GM18951 (cell line): Measurements from ENCODE around the gene ERC1.
"Not testable (repeated sequence)": the region's sequence is repeated elsewhere in the genome, so short reads cannot be mapped to it uniquely, and the experiment has no call there.

Source experiments
- POLR2A ChIP-seq: IDR thresholded peaks from 4 replicates; pipeline ENCODE4 v1.6.1; 2011; ENCODE audit warnings: mild to moderate bottlenecking; ENCODE audit not compliant: insufficient read length, insufficient read depth; ENCODE audit errors: extremely low read depth
- in situ Hi-C: fragments of 300-500 bp; cut with MboI; formaldehyde crosslinking; loops from one replicate; pipeline ENCODE4 v1.12.0; 2022; ENCODE audit warnings: low sequenced_read_pairs, mixed read lengths, inconsistent platforms; ENCODE audit not compliant: unreplicated experiment

ERC1 gene

GRCh38 chr12:1355396-1355795, 364.4 kb downstream of the ERC1 start:
- TF ChIP-seq POLR2A: no peak
- in situ Hi-C loops: no loop called here

- in situ Hi-C loops: not testable (repeated sequence)
Measured at GRCh38 chr12:1355871-1356270, 364.8 kb downstream of the ERC1 start.

GRCh38 chr12:1356285-1356684, 365.3 kb downstream of the ERC1 start:
- in situ Hi-C loops: no loop called here
- no peak for TF ChIP-seq POLR2A

DNA sequence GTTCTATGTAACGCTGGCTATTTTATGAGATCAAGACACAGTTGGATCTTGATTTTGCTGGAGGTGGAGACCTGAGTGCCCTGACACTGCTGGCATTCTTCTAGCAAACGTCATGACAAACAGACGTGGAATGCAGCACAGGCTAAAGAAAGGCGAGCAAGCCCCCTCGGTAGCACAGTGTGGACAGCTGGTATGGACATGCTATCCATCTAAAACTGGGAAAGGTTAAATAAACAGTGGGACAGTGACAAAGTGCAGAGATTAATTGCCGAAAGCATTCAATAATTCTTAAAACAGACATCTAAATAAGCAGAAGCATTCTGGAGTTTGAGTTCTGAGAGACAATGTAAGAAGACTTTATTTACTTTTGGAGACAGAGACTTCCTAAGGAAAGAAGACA, 366.1 kb downstream of the ERC1 start:
- no peak for TF ChIP-seq POLR2A
- in situ Hi-C loops: no loop called here

GRCh38 chr12:1357711-1358110, 366.7 kb downstream of the ERC1 start:
- TF ChIP-seq POLR2A: no peak
- in situ Hi-C loops: no loop called here

GRCh38 chr12:1360441-1361210, 369.6 kb downstream of the ERC1 start:
- in situ Hi-C loops: no loop called here
- no peak for TF ChIP-seq POLR2A

DNA sequence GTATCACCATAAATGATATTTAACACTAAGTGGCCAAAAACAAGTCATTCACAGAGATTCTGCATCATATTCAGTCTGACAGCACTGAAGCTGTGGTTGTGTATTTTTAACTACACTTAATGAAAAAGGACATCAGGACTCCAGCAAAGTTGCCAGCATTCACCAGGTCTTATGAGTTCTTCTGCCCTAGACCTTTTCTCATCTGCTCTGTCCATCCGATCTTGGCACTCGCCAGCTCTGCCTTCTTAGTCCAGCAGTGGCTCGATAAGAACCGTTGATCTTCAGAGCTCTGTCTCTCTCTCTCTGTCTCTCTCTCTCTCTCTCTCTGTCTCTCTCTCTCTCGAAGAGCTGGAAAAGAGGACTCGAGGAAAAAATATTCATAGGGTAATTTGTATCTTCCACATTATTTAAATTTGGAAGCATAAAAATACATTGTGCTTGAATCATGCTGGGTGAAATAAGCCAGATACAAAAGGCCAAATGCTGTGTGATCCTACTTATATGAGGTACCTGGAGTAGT, 371.2 kb downstream of the ERC1 start:
- TF ChIP-seq POLR2A: no peak

DNA sequence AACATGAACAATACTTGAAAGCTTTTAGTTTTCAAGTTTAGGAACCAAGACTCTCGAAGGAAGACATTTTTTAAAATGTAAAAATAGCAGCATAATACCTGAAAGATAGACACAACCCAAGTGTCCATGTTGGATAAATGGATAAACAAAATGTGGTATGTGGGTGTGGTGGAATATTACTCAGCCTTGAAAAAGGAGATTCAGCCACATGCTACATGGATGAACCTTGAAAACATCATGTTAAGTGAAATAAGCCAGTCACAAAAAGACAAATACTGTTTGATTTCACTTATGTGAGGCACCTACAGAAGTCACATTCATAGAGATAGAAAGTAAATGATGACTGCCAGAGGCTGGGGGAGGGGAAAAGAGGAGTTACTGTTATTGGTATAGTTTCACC, 374.7 kb downstream of the ERC1 start:
- in situ Hi-C loops: no loop called here
- TF ChIP-seq POLR2A: no peak

More for the DNA sequence above, 371.2 kb downstream of the ERC1 start:
- in situ Hi-C loops: no loop called here

GRCh38 chr12:1367331-1368291, 376.6 kb downstream of the ERC1 start:
- in situ Hi-C loops: no loop called here
- TF ChIP-seq POLR2A: no peak

DNA sequence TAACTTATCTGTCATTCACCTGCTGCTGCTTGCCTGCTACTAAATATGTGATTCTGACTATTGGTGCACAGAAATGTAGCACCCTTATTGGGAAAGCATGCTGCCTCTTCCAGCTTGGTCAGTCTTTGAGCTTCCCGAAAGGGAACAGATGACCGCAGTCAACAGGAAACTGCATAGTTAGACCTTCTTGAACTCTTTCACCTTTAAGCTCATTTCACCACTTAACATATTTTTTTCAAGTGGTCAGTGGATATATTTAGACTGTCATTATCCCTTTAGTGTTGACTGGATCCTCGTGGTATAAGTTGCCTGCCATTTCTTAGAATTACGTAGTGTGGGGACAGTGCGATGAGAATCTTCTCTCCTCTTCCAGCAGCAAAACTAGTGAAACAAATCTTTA, 378.4 kb downstream of the ERC1 start:
- in situ Hi-C loops: no loop called here
- TF ChIP-seq POLR2A: no peak

GRCh38 chr12:1369938-1370500, 379.0 kb downstream of the ERC1 start:
- in situ Hi-C loops: no loop called here
- TF ChIP-seq POLR2A: no peak

DNA sequence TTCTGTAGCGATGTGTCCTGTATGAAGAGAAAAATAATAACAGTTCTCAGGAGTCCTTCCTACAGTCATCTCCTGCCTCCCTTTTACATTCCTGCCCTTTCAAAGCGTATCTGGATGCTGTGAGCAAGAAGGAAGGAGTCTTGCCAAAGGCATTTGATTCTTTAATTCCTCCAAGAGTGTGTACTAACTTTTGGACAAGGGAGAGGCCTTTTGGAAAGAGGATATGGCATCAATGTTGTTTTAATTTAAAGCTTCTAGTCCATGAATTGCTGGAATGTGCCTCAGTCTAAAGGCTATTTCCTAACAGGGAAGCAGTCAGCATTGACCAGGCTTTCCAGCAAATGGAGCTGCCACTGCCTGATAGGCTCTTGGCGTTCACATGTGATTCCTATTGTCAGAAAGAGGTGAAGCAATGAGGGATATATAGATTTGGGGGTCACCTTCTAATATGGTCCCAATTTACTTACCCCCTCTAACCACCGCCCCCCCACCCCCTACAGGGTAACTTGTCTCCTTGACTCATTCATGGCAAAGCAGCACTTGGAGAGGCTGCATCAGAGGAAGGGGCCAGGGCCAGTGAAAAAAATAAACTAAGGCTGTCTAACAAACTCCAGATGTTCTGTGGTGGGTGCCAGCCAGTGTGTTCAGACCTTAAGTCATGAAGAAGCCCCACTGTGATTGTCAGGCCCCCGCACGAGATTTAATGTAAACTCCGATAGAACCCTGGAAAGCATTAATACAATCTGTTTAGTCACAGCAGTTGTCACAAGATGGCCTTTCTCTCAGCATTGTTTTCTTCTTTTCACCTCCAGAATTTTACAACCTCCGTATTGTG, 383.1 kb downstream of the ERC1 start:
- TF ChIP-seq POLR2A: no peak
- in situ Hi-C loops: no loop called here

GRCh38 chr12:1375323-1375722, 384.3 kb downstream of the ERC1 start:
- TF ChIP-seq POLR2A: no peak
- in situ Hi-C loops: no loop called here

DNA sequence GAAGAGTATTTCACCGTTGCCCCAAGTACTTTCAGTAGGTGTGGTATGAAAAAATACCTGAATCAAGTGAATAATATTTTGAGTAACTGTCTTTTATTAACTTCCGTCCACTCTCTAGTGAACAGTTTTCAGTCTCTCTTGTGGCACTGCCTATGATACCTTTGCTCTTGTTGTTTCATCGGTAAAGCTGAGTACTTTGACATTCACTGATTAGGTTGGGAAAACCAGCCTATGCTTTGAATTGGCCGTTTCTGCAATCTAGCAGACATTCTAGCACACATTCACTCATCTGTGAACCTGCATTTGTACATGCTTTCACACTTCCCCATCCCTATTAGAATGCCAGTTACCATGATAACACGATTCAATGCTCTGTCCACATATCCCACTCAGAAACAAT, 386.1 kb downstream of the ERC1 start:
- in situ Hi-C loops: no loop called here
- TF ChIP-seq POLR2A: no peak
